ENCODE measurements around the gene INSRR. TPM values are rescaled to one million over a fixed set of nuclear protein-coding genes. Genes with fewer than 3 reads are reported as not detected.

The INSRR gene
- total RNA-seq, 4 donors from 2014 or later = not detected

GRCh38 chr1:156812293-156812990 is 46.5 kb downstream of the INSRR start:
- Histone ChIP-seq H3K4me3 (no peak overlapping the region), H3K36me3 (no peaks in the 10 kb centered on the region), H3K27ac (no peak overlapping the region), H3K4me1 (peaks cover 17% of the 10 kb centered on the region), H3K9me3 (no peaks in the 10 kb centered on the region), H3K27me3 (no peaks in the 10 kb centered on the region)
- 97% methylated on average over 10 of the region's 10 CpGs for WGBS
- no peak for DNase-seq (ENCODE audit: low spot score in 2 of 2)
- TF ChIP-seq EP300 (IDR thresholded peaks at IDR 0.05) = no peak
- no peak for TF ChIP-seq CTCF (IDR thresholded peaks at IDR 0.05)
- TF ChIP-seq POLR2A (IDR thresholded peaks at IDR 0.05) = no peak
- no peak for TF ChIP-seq POLR2AphosphoS5 (IDR thresholded peaks at IDR 0.05)

- Histone ChIP-seq H3K27ac (no peak overlapping the region), H3K36me3 (no peaks in the 10 kb centered on the region), H3K9me3 (no peaks in the 10 kb centered on the region), H3K4me3 (no peak overlapping the region), H3K27me3 (no peaks in the 10 kb centered on the region), H3K4me1 (peaks cover 23% of the 10 kb centered on the region)
- WGBS = 58% methylated on average over 4 of the region's 4 CpGs
- DNase-seq (ENCODE audit: low spot score in 2 of 2) = no peak
- TF ChIP-seq CTCF (IDR thresholded peaks at IDR 0.05) (no peak), EP300 (IDR thresholded peaks at IDR 0.05) (no peak), POLR2AphosphoS5 (IDR thresholded peaks at IDR 0.05) (no peak), POLR2A (IDR thresholded peaks at IDR 0.05) (no peak)
Observed at GRCh38 chr1:156811168-156811567, 47.7 kb downstream of the INSRR start.

- H3K27me3 ChIP-seq = no peaks in the 10 kb centered on the region
- no peaks in the 10 kb centered on the region for H3K9me3 ChIP-seq
- TF ChIP-seq POLR2AphosphoS5 (IDR thresholded peaks at IDR 0.05) (no peak), EP300 (IDR thresholded peaks at IDR 0.05) (no peak), CTCF (IDR thresholded peaks at IDR 0.05) (no peak), POLR2A (IDR thresholded peaks at IDR 0.05) (no peak)
- no peak overlapping the region for H3K27ac ChIP-seq
- no peaks in the 10 kb centered on the region for H3K36me3 ChIP-seq
- peak in 1 of 2 donors; percentile 9 for DNase-seq (ENCODE audit: low spot score in 2 of 2)
- 96% methylated on average over 7 of the region's 7 CpGs for WGBS
- no peak overlapping the region for H3K4me3 ChIP-seq
- H3K4me1 ChIP-seq = peaks cover 33% of the 10 kb centered on the region
Observed at GRCh38 chr1:156809711-156810366, 49.1 kb downstream of the INSRR start.

GRCh38 chr1:156809281-156809680 is 49.6 kb downstream of the INSRR start:
- H3K27me3 ChIP-seq = no peaks in the 10 kb centered on the region
- WGBS = 96% methylated on average over 10 of the region's 10 CpGs

More at GRCh38 chr1:156809281-156809680, 49.6 kb downstream of the INSRR start:
- Histone ChIP-seq H3K4me3 (no peak overlapping the region), H3K27ac (no peak overlapping the region), H3K9me3 (no peaks in the 10 kb centered on the region), H3K4me1 (peaks cover 35% of the 10 kb centered on the region), H3K36me3 (no peaks in the 10 kb centered on the region)
- TF ChIP-seq CTCF (IDR thresholded peaks at IDR 0.05) = no peak
- no peak for TF ChIP-seq POLR2A (IDR thresholded peaks at IDR 0.05)
- TF ChIP-seq EP300 (IDR thresholded peaks at IDR 0.05) = no peak
- no peak for TF ChIP-seq POLR2AphosphoS5 (IDR thresholded peaks at IDR 0.05)
- no peak for DNase-seq (ENCODE audit: low spot score in 2 of 2)

All from suprapubic skin (tissue), 4 donors.